CD4-positive, alpha-beta T cell treated with Interferon gamma for 1 hour (primary cell): ENCODE measurements around the gene BLACAT1.
"Not testable (repeated sequence)": the region's sequence is repeated elsewhere in the genome, so short reads cannot be mapped to it uniquely, and the experiment has no call there.

Experiments used
- DNase-seq: peaks from one replicate; pipeline ENCODE4 v3.0.0-alpha.2; 2020

Gene BLACAT1

DNA sequence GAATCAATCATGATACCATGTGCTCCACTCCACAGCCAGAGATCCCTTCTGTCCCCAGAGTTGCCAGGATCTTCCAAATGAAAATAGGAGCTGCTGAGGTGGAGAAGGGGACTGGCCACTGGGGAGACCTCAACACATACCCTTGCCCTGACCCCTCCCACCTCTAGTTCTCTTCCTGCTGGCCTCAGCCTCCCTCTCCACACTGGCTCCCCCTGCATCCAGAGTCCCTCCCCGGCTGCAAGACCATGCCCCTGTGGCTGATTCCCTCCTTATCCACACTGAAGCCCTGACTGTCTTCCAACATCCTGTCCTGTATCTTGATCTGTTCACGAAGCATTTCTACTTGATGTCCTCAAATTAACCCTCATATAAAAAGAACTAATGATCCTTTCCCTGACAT lies 27.5 kb upstream of the BLACAT1 start:
- no peak for DNase-seq

DNA sequence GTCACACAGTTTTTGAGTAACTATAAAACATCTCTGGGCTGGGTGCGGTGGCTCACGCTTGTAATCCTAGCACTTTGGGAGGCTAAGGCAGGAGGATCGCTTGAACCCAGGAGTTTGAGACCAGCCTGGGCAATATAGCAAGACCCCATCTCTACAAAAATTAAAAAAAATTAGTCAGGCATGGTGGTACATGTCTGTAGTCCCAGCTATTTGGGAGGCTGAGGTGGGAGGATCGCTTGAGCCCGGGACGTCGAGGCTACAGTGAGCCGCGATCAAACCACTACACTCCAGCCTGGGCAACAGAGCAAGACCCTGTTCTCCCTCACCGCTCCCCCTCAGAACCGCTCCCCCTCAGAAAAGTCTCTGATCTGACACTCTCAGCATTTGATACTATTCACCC lies 26.7 kb upstream of the BLACAT1 start:
- DNase-seq, result not testable (repeated sequence)

DNA sequence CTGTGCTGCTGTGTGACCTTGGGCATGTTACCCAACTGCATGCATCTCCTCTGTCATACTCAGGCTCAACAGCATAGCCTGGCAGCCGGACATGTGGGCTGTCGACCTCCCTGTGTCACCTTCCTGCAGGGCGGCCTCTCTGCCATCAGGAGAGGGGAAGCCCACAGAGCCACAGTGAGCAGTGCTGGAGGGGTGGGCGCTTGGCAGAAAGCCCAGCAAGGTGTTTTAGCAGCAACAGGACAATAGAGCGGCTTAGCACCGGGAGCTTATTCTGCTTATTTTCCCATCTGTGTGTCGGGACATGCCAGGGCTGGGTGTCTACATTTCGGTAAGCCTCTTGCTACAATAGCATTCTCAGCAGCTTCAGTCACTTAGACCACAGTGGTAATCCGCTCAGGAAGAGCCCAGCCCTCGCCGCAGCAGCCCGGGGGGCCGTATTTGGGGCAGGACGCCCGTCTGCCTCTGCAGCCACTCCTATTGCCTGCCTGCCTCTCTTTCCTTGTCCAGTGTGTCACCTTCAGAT lies 25.8 kb upstream of the BLACAT1 start:
- no peak for DNase-seq

GRCh38 chr1:205481218-205481617 lies 25.4 kb upstream of the BLACAT1 start:
- no peak for DNase-seq

DNA sequence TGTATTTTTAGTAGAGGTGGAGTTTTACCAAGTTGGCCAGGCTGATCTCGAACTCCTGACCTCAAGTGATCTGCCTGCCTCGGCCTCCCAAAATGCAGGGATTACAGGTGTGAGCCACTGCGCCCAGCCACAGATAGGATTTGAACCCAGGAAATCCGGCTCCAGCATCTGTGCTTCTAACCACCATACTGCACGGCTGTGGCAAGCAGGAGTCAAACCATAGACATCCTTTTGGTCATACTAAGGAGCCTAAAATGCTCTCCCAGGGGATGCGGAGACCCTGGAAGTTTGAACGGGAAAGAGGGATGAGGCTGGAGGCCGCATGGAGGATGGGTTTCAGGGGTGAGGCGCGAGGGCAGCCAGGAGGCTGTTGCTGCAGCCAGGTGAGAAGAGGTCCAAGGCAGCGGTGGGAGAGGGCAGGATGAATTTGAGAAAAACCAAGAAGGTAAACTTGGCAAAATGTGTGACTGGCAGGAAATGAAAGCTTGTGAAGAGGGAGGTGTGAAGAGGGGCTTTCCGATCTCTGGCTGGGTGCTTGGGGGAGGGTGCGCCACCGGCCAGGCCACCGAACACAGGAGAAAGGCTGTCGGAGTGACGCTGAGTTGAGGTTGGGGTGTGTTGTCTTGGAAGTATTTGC lies 24.6 kb upstream of the BLACAT1 start:
- DNase-seq, result peak; percentile 66

GRCh38 chr1:205478985-205479384 lies 23.1 kb upstream of the BLACAT1 start:
- not testable (repeated sequence) for DNase-seq

GRCh38 chr1:205477759-205478247 lies 22.0 kb upstream of the BLACAT1 start:
- no peak for DNase-seq

GRCh38 chr1:205477121-205477758 lies 21.4 kb upstream of the BLACAT1 start:
- DNase-seq, result no peak

GRCh38 chr1:205476648-205477047 lies 20.8 kb upstream of the BLACAT1 start:
- no peak for DNase-seq

- DNase-seq, result no peak
Measured at GRCh38 chr1:205475855-205476254, 20.0 kb upstream of the BLACAT1 start.

GRCh38 chr1:205474571-205474970 lies 18.7 kb upstream of the BLACAT1 start:
- DNase-seq, result no peak

DNA sequence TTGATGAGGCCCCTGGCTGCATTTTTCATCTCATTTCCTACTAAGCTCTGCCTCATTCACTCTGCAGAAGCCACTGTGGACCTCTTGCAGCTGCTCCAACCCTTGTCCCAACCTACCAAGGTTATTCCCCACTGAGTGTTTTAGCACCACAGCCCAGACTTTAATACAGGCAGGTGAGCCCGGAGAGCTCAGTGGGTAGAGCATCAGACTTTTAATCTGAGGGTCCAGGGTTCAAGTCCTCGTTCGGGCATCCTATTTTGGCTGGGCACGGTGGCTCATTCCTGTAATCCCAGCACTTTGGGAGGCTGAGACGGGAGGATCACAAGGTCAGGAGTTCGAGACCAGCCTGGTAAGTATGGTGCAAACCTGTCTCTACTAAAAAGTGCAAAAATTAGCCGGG lies 18.1 kb upstream of the BLACAT1 start:
- DNase-seq, result no peak

GRCh38 chr1:205473475-205473874 lies 17.6 kb upstream of the BLACAT1 start:
- no peak for DNase-seq

DNA sequence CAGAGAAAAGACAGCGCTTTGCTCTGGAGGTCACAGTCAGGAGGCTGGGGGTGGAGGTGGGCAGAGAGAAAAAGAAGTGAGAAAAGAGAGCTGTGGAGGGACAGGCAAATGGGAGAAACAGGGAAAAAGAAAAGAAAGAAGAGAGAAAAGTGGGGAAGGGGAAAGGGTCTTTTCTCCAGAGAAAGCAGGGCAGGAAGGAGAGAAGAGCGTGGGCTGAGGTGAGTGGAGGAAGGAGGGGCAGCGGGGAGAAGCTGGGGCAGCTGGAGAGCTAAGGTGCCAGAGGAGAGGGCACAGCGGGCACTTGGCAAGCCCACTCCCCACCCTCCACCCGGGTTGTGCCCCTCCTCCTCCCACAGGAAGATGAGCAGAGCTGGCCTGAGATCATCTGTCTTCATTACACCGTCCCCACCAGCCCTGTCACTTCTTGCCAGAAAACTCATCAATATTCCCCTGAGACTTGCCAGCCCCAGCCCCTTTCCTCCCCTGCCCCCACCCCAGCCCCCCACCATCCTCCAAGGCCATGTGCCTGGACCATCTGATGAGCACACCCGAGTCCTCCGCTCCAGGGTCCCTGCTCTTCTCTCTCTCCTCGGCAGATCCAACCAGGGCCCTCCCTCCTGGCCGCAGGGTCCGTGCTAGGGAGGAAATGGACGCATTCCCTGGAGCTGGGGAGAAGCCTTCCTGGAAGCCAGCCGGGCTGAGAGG lies 17.0 kb upstream of the BLACAT1 start:
- no peak for DNase-seq

- no peak for DNase-seq
Measured at GRCh38 chr1:205470131-205470530, 14.3 kb upstream of the BLACAT1 start.

GRCh38 chr1:205466595-205467220 lies 10.9 kb upstream of the BLACAT1 start:
- no peak for DNase-seq

DNA sequence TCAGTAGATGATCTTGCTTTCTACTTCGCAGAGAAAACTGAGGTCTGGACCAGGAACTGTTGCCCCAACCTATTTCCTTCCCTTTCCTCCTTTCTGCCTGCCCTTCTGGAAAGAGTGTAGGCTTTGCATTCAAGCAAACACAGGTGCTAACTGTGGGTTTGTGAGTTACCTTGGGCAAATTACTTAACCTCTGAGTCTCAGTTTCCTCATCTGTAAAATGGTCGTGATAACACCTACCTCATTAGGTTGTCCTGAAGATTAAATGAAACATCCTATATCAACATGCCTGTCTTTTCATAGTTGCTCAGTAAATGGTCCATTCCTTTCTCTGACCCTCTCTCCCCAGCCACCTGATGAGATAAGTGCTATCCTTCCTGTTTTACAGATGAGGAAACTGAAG lies 9.5 kb upstream of the BLACAT1 start:
- no peak for DNase-seq

DNA sequence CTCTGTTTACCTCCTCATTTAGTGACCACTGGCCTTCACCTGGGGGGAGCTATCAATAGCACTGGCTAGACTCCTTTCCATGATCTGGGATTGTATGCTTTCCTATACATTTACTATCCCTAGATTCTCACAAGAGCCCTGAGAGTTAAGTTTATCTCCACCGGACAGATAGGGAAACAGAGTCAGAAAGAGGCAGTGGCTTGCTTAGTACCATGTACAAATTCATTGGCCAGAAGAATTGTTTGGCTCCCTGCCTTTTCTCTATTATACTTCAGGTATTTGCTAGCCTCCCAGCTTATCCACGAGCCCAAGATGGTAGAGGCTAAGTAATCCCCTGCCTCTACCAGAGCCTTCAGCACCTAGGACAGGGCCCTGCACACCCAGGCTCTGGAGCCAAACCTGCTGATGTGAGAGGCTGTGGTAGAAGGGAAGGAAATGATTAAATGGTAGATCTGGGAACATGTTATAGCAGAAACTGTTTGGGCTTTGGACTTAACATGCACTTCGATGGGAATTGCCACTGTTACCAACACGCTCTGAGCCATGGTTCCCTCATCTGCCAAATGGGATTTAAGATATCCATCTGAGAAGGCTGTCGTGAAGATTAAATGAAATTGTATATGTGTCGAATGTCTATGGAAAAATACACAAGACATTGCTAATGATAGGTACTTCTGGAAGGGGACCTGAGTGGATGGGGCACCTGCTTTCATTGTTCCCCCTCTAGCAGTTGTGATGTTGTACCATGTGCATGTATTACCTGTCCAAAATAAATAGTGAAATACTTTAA lies 3.1 kb upstream of the BLACAT1 start:
- DNase-seq, result no peak

- no peak for DNase-seq
Measured at GRCh38 chr1:205456868-205457745, 1.3 kb upstream of the BLACAT1 start.

GRCh38 chr1:205456383-205456867 lies 580 bp upstream of the BLACAT1 start:
- DNase-seq, result no peak

DNA sequence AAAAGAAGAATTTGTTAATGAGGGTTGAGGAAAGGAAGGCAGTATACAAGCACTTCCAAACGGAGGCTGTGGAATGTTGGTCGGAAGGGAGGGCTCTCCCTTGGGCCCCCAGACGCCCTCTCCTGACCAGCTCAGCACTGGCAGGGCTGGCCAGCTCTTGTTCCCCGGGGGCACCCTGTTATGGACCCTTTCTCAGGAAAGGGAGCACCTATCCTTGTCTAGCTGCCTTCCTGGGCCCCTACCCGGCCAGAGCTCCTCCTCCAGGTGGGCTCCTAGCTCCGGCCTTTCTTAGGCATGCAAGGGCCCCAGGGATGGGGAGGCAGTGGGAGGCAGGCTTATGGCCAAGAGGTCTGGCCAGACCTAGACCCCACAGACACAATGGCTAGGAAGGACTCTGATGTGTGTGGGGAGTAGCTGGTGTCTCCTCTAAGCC lies 926 bp downstream of the BLACAT1 start:
- no peak for DNase-seq
